ENCODE measurements around the gene PNPLA5.

Gene PNPLA5

DNA sequence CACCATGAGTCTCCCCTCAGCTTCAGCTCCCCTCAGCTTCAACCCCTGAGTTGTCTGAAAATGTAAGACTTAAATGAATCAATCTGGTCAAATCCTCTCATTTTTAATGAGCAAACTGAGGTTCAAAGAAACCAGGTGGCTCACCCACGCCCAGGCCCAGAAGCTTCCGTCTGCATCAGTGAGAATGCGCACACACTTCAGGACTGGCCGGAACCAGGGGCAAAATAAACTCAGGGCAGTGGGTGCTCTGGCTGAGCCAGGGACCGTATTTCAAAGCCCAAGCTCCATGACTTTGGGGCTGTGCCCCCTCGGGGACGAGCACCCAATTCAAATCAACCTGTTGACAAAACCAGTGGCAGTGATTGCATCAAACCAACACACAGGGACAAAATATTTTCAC lies 32.6 kb downstream of the PNPLA5 start:
- DNase-seq (ENCODE audit: low read depth, low spot score), result no peak
- no peak overlapping the region for H3K4me3 ChIP-seq (ENCODE audit: low read depth, low read length)
- no peak for TF ChIP-seq CTCF (IDR thresholded peaks at IDR 0.05; ENCODE audit: low read depth, low read length)
- in situ Hi-C loops (cut with HindIII; ENCODE audit: low sequenced_read_pairs), result no loop called here

GRCh38 chr22:43858156-43858895 lies 33.5 kb downstream of the PNPLA5 start:
- H3K4me3 ChIP-seq (ENCODE audit: low read depth, low read length), result no peak overlapping the region
- no peak for TF ChIP-seq CTCF (IDR thresholded peaks at IDR 0.05; ENCODE audit: low read depth, low read length)
- in situ Hi-C loops (cut with HindIII; ENCODE audit: low sequenced_read_pairs), result no loop called here
- no peak for DNase-seq (ENCODE audit: low read depth, low spot score)

DNA sequence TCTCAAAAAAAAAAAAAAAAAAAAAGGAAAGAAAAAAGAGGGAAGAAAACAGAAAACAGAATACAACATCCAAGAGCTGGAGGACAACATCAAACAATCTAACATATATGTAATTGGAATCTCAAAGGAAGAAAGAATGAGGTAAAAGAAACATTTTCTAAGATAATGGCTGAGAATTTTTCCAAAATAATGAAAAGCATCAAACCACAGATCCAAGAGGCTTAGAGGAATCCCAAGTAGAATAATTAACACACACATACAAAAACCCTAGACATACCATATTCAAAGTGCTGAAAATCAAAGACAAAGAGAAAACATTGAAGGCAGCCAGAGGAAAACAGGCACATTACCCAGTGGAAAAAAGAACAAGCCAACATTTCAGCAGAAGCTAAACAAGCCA lies 34.4 kb downstream of the PNPLA5 start:
- no peak for DNase-seq (ENCODE audit: low read depth, low spot score)
- H3K4me3 ChIP-seq (ENCODE audit: low read depth, low read length), result no peak overlapping the region
- no peak for TF ChIP-seq CTCF (IDR thresholded peaks at IDR 0.05; ENCODE audit: low read depth, low read length)
- in situ Hi-C loops (cut with HindIII; ENCODE audit: low sequenced_read_pairs), result no loop called here

- TF ChIP-seq CTCF (IDR thresholded peaks at IDR 0.05; ENCODE audit: low read depth, low read length), result no peak
- in situ Hi-C loops (cut with HindIII; ENCODE audit: low sequenced_read_pairs), result no loop called here
- DNase-seq (ENCODE audit: low read depth, low spot score), result no peak
- H3K4me3 ChIP-seq (ENCODE audit: low read depth, low read length), result no peak overlapping the region
These were observed 36.4 kb downstream of the PNPLA5 start for GRCh38 chr22:43855431-43855830.

GRCh38 chr22:43854786-43855271 lies 37.0 kb downstream of the PNPLA5 start:
- TF ChIP-seq CTCF (IDR thresholded peaks at IDR 0.05; ENCODE audit: low read depth, low read length), result no peak
- no peak overlapping the region for H3K4me3 ChIP-seq (ENCODE audit: low read depth, low read length)
- no peak for DNase-seq (ENCODE audit: low read depth, low spot score)
- in situ Hi-C loops (cut with HindIII; ENCODE audit: low sequenced_read_pairs), result no loop called here

- H3K4me3 ChIP-seq (ENCODE audit: low read depth, low read length), result no peak overlapping the region
- no peak for TF ChIP-seq CTCF (IDR thresholded peaks at IDR 0.05; ENCODE audit: low read depth, low read length)
- in situ Hi-C loops (cut with HindIII; ENCODE audit: low sequenced_read_pairs), result no loop called here
- DNase-seq (ENCODE audit: low read depth, low spot score), result no peak
These were observed 37.6 kb downstream of the PNPLA5 start for GRCh38 chr22:43854121-43854785.

Data from astrocyte of the spinal cord (primary cell).